ENCODE results near the gene C1orf115.

DNA sequence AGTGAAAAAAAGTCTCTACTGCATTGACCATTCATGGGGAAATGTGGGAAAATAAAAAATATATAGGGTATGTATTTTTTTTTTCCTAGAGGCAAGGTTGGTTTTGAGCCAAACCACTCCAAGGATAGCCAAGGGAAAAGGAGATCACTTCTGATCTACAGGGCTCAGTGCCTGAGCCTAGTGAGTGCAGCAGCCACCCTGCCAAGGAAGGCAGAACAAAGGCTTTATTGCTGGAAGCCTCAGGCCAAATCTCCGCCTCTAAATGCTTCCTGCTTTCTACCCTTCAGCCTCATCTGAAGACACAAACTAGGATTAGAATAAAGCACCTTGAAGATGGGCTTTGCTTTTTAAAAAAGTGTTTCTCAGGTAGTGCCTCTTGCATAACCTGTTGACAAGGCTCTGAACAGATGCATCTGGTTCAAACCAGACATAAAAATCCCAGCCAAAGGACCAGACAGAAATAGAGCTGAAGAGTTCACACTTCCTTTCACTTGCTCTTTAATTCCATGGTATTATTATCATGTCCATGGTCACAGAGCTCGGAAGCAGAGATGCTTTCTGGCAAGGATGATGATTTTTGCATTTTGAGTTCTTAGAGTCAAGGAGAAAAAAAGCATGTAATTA, 10.5 kb downstream of the C1orf115 start:
- TF ChIP-seq, protein P1, sequence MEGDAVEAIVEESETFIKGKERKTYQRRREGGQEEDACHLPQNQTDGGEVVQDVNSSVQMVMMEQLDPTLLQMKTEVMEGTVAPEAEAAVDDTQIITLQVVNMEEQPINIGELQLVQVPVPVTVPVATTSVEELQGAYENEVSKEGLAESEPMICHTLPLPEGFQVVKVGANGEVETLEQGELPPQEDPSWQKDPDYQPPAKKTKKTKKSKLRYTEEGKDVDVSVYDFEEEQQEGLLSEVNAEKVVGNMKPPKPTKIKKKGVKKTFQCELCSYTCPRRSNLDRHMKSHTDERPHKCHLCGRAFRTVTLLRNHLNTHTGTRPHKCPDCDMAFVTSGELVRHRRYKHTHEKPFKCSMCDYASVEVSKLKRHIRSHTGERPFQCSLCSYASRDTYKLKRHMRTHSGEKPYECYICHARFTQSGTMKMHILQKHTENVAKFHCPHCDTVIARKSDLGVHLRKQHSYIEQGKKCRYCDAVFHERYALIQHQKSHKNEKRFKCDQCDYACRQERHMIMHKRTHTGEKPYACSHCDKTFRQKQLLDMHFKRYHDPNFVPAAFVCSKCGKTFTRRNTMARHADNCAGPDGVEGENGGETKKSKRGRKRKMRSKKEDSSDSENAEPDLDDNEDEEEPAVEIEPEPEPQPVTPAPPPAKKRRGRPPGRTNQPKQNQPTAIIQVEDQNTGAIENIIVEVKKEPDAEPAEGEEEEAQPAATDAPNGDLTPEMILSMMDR (conservative IDR thresholded peaks at IDR 0.05; ENCODE audit: low read depth, low read length): no peak
- TF ChIP-seq MXI1 (IDR thresholded peaks at IDR 0.05; ENCODE audit: borderline replicate concordance, low read depth, low read length) (no peak), POLR2A (IDR thresholded peaks at IDR 0.05; ENCODE audit: low read depth, low read length) (no peak), MAZ (IDR thresholded peaks at IDR 0.05; ENCODE audit: borderline replicate concordance, low read depth, low read length) (no peak), FOS (IDR thresholded peaks at IDR 0.05; ENCODE audit: low read depth, low read length) (no peak), SMC3 (IDR thresholded peaks at IDR 0.05; ENCODE audit: low read depth, low read length) (no peak), RAD21 (IDR thresholded peaks at IDR 0.05; ENCODE audit: low read length) (no peak), MAFK (IDR thresholded peaks at IDR 0.05; ENCODE audit: low read depth, low read length) (no peak)
